Measurements from ENCODE around the gene DHRS3.

DHRS3 gene

GRCh38 chr1:12616709-12617373 lies 1.2 kb downstream of the DHRS3 start:
- no peak for DNase-seq (ENCODE audit: low spot score)

GRCh38 chr1:12615865-12616708 lies 1.9 kb downstream of the DHRS3 start:
- no peak for DNase-seq (ENCODE audit: low spot score)

GRCh38 chr1:12615159-12615864 lies 2.7 kb downstream of the DHRS3 start:
- no peak for DNase-seq (ENCODE audit: low spot score)

- no peak for DNase-seq (ENCODE audit: low spot score)
Measured at GRCh38 chr1:12614402-12615158, 3.4 kb downstream of the DHRS3 start.

- no peak for DNase-seq (ENCODE audit: low spot score)
Measured at GRCh38 chr1:12613180-12613579, 4.8 kb downstream of the DHRS3 start.

GRCh38 chr1:12610941-12611340 lies 7.1 kb downstream of the DHRS3 start:
- DNase-seq (ENCODE audit: low spot score): no peak

- no peak for DNase-seq (ENCODE audit: low spot score)
Measured at GRCh38 chr1:12610305-12610935, 7.6 kb downstream of the DHRS3 start.

GRCh38 chr1:12609469-12610003 lies 8.5 kb downstream of the DHRS3 start:
- DNase-seq (ENCODE audit: low spot score): no peak

GRCh38 chr1:12608311-12608957 lies 9.6 kb downstream of the DHRS3 start:
- no peak for DNase-seq (ENCODE audit: low spot score)

GRCh38 chr1:12607263-12607662 lies 10.7 kb downstream of the DHRS3 start:
- no peak for DNase-seq (ENCODE audit: low spot score)

- no peak for DNase-seq (ENCODE audit: low spot score)
Measured at GRCh38 chr1:12604986-12605385, 13.0 kb downstream of the DHRS3 start.

- peak; percentile 99 for DNase-seq (ENCODE audit: low spot score)
Measured at GRCh38 chr1:12604114-12604874, 13.7 kb downstream of the DHRS3 start.

GRCh38 chr1:12603224-12603623 lies 14.8 kb downstream of the DHRS3 start:
- DNase-seq (ENCODE audit: low spot score): no peak

- DNase-seq (ENCODE audit: low spot score): no peak
Measured at GRCh38 chr1:12602659-12603024, 15.4 kb downstream of the DHRS3 start.

- peak; percentile 66 for DNase-seq (ENCODE audit: low spot score)
Measured at GRCh38 chr1:12601700-12602658, 16.0 kb downstream of the DHRS3 start.

GRCh38 chr1:12600880-12601633 lies 17.0 kb downstream of the DHRS3 start:
- DNase-seq (ENCODE audit: low spot score): no peak

- DNase-seq (ENCODE audit: low spot score): no peak
Measured at GRCh38 chr1:12600335-12600734, 17.7 kb downstream of the DHRS3 start.

GRCh38 chr1:12599657-12600056 lies 18.4 kb downstream of the DHRS3 start:
- no peak for DNase-seq (ENCODE audit: low spot score)

Measured in kidney capillary endothelial cell (primary cell).